GM12878 (cell line): ENCODE measurements around the gene GALK2. TPM values are rescaled to one million over a fixed set of nuclear protein-coding genes. Genes with fewer than 3 reads are reported as not detected.

Experiments used
- ATAC-seq: fragments of 200-7000 bp; cut with Tn5 transposase; 3 replicates; pipeline ENCODE4 v1.9.1; 2020; ENCODE audit warnings: mild to moderate bottlenecking, moderate library complexity
- BruUV-seq: library from RNA; stranded (reverse); fragments of 400-500 nt; replicated peaks from 2 replicates; lab custom pipeline; 2021; lab: Mats Ljungman, UMichigan
- CTCF ChIA-PET: fragments of 300-600 bp; sonication (Branson Sonifier 250); formaldehyde crosslinking; extraction: SDS; loops from one replicate; lab custom pipeline; 2021; ENCODE audit warnings: inconsistent platforms; lab: Yijun Ruan, JAX
- POLR2A ChIA-PET: fragments of 350-600 bp; formaldehyde crosslinking; extraction: SDS; loops from one replicate; lab custom pipeline; 2021; ENCODE audit warnings: inconsistent platforms; lab: Charles Lee
- RAD21 ChIA-PET: fragments of 300-600 bp; sonication (Branson Sonifier 250); formaldehyde crosslinking; loops from one replicate; lab custom pipeline; 2023; ENCODE audit warnings: antibody characterized with exemption; ENCODE audit not compliant: unreplicated experiment; lab: Charles Lee
- SMC1A ChIA-PET: fragments of 300-600 bp; sonication (Branson Sonifier 250); formaldehyde crosslinking; loops from one replicate; lab custom pipeline; 2023; ENCODE audit not compliant: unreplicated experiment, uncharacterized antibody; lab: Charles Lee
- DNase-seq: peaks from one replicate; pipeline ENCODE4 v3.0.0-alpha.2; 2011; ENCODE audit warnings: low read depth, low spot score
- FAIRE-seq: peaks from 3 replicates; lab custom pipeline; 2011; peaks lifted over from hg19 to GRCh38; lab: Jason Lieb, UNC
- H2AFZ ChIP-seq: 2 replicates; pipeline ENCODE4 v1.6.0; 2011; ENCODE audit warnings: low read depth, low read length, control low read depth; ENCODE audit not compliant: control insufficient read depth
- H3K27ac ChIP-seq: 2 replicates; pipeline ENCODE4 v1.5.1; 2011; ENCODE audit warnings: control low read depth; ENCODE audit not compliant: control insufficient read depth, insufficient read depth
- H3K27me3 ChIP-seq, 2 experiments: replicated peaks in 1 of 2; 2 replicates each; pipeline versions ENCODE4 v1.6.0 to v1.6.1; 2011; ENCODE audit warnings: low read length in 1 of 2; ENCODE audit not compliant: control insufficient read depth in 2 of 2, insufficient read depth in 2 of 2
- H3K36me3 ChIP-seq, 2 experiments: 2 replicates each; pipeline ENCODE4 v1.5.1; 2011; ENCODE audit warnings: low read length in 1 of 2; ENCODE audit not compliant: control insufficient read depth in 2 of 2, insufficient read depth in 2 of 2
- H3K4me1 ChIP-seq: 2 replicates; pipeline ENCODE4 v1.6.1; 2011; ENCODE audit warnings: mild to moderate bottlenecking, low read length, moderate library complexity, mixed read lengths; ENCODE audit not compliant: control insufficient read depth, insufficient read depth
- H3K4me2 ChIP-seq: 2 replicates; pipeline ENCODE4 v1.6.0; 2011; ENCODE audit warnings: control low read depth; ENCODE audit not compliant: control insufficient read depth, insufficient read depth
- H3K4me3 ChIP-seq: fragments of 200-600 bp; sonication (generic); 2 replicates; pipeline ENCODE4 v1.5.1; 2016
- H3K79me2 ChIP-seq: 2 replicates; pipeline ENCODE4 v1.6.0; 2011; ENCODE audit warnings: low read length; ENCODE audit not compliant: control insufficient read depth, insufficient read depth
- H3K9ac ChIP-seq: 2 replicates; pipeline ENCODE4 v1.8.0; 2011; ENCODE audit warnings: low read length, control low read depth, mixed read lengths; ENCODE audit not compliant: control insufficient read depth, insufficient read depth
- H3K9me3 ChIP-seq: replicated peaks from 3 replicates; pipeline ENCODE4 v1.5.1; 2011; ENCODE audit warnings: mild to moderate bottlenecking, low read length; ENCODE audit not compliant: control insufficient read depth, insufficient read depth
- H4K20me1 ChIP-seq: 2 replicates; pipeline ENCODE4 v1.6.0; 2011; ENCODE audit not compliant: control insufficient read depth, insufficient read depth
- BACH1 ChIP-seq: fragments of 450-650 bp; IDR thresholded peaks from 2 replicates; pipeline ENCODE4 v1.6.1; 2017; ENCODE audit warnings: mild to moderate bottlenecking, borderline replicate concordance
- BRCA1 ChIP-seq: IDR thresholded peaks from 2 replicates; pipeline ENCODE4 v1.6.1; 2011; ENCODE audit warnings: low read depth, low read length, improper control_type of control experiment
- CHD4 ChIP-seq: fragments of 200-600 bp; sonication (generic); IDR thresholded peaks from 2 replicates; pipeline ENCODE4 v1.6.1; 2016; ENCODE audit warnings: mild to moderate bottlenecking
- CTCF ChIP-seq, 3 experiments: IDR thresholded peaks in 2 of 3; conservative IDR thresholded peaks in 1 of 3; 2 replicates each; pipeline ENCODE4 v1.5.1; 2011; ENCODE audit warnings: low read depth in 3 of 3, low read length in 3 of 3, mild to moderate bottlenecking in 3 of 3, control low read depth in 2 of 3, moderate library complexity in 2 of 3, inconsistent platforms in 1 of 3, mixed read lengths in 1 of 3; ENCODE audit not compliant: control insufficient read depth in 2 of 3, insufficient read depth in 1 of 3; ENCODE audit errors: extremely low read depth in 1 of 3
- E4F1 ChIP-seq: fragments of 450-650 bp; IDR thresholded peaks from 2 replicates; pipeline ENCODE4 v1.6.1; 2018; ENCODE audit warnings: borderline replicate concordance, mild to moderate bottlenecking; ENCODE audit not compliant: partially characterized antibody
- EP300 ChIP-seq, 2 experiments: fragments of 150-350 bp in 1 of 2; IDR thresholded peaks; 2 replicates each; pipeline ENCODE4 v1.6.1; 2011 to 2012; ENCODE audit warnings: low read depth in 2 of 2, low read length in 2 of 2, borderline replicate concordance in 1 of 2, improper control_type of control experiment in 1 of 2, inconsistent platforms in 1 of 2; ENCODE audit not compliant: control insufficient read depth in 1 of 2
- FOS ChIP-seq: IDR thresholded peaks from 3 replicates; pipeline ENCODE4 v1.6.1; 2011; ENCODE audit warnings: borderline replicate concordance; ENCODE audit not compliant: insufficient read length; ENCODE audit errors: extremely low read depth
- FOXK2 ChIP-seq: fragments of 450-650 bp; IDR thresholded peaks from 2 replicates; pipeline ENCODE4 v1.6.1; 2017; ENCODE audit warnings: mild to moderate bottlenecking, moderate library complexity
- FOXM1 ChIP-seq: IDR thresholded peaks from 2 replicates; pipeline ENCODE4 v1.6.1; 2012; ENCODE audit warnings: low read depth, mild to moderate bottlenecking, inconsistent platforms, low read length, moderate library complexity
- IRF4 ChIP-seq: IDR thresholded peaks from 2 replicates; pipeline ENCODE4 v1.6.1; 2011; ENCODE audit warnings: low read depth, low read length
- MEF2B ChIP-seq: fragments of 450-650 bp; IDR thresholded peaks from 2 replicates; pipeline ENCODE4 v1.6.1; 2018; ENCODE audit warnings: mild to moderate bottlenecking, moderate library complexity; ENCODE audit not compliant: partially characterized antibody, poor library complexity, severe bottlenecking
- MTA3 ChIP-seq: IDR thresholded peaks from 2 replicates; pipeline ENCODE4 v1.6.1; 2012; ENCODE audit warnings: low read length, inconsistent platforms, borderline replicate concordance
- NBN ChIP-seq: fragments of 450-650 bp; IDR thresholded peaks from 2 replicates; pipeline ENCODE4 v1.6.1; 2016
- NFYB ChIP-seq: IDR thresholded peaks from 2 replicates; pipeline ENCODE4 v1.6.1; 2011; ENCODE audit warnings: low read depth, mild to moderate bottlenecking, low read length, improper control_type of control experiment, moderate library complexity; ENCODE audit not compliant: insufficient read depth
- SIN3A ChIP-seq: IDR thresholded peaks from 2 replicates; pipeline ENCODE4 v1.6.1; 2012; ENCODE audit warnings: low read depth, low read length, improper control_type of control experiment
- SKIL ChIP-seq: fragments of 450-650 bp; IDR thresholded peaks from 2 replicates; pipeline ENCODE4 v1.6.1; 2017; ENCODE audit warnings: mild to moderate bottlenecking, low read depth, inconsistent platforms; ENCODE audit not compliant: poor library complexity, severe bottlenecking
- TBL1XR1 ChIP-seq: IDR thresholded peaks from 2 replicates; pipeline ENCODE4 v1.6.1; 2012; ENCODE audit warnings: low read depth, low read length, improper control_type of control experiment
- ZNF207 ChIP-seq: fragments of 450-650 bp; IDR thresholded peaks from 2 replicates; pipeline ENCODE4 v1.6.1; 2014; ENCODE audit warnings: antibody characterized with exemption, mild to moderate bottlenecking, borderline replicate concordance
- ZNF24 ChIP-seq: fragments of 450-650 bp; IDR thresholded peaks from 2 replicates; pipeline ENCODE4 v1.6.1; 2017; ENCODE audit warnings: antibody characterized with exemption, mild to moderate bottlenecking
- WGBS: methylation state at CpG from one replicate; pipeline ENCODE4 v1.1.6; 2016; ENCODE audit warnings: low lambda C conversion rate; ENCODE audit not compliant: insufficient replicate concordance, insufficient coverage; ENCODE audit errors: missing lambda C conversion rate; 5-methylcytosine and 5-hydroxymethylcytosine counted together
- in situ Hi-C: fragments of 300-500 bp; cut with MboI; formaldehyde crosslinking; loops from 9 replicates; pipeline ENCODE4 v1.14.3; 2018; ENCODE audit warnings: mixed read lengths
- intact Hi-C: fragments of 100-400 bp; cut with micrococcal nuclease; formaldehyde crosslinking; loops from one replicate; pipeline ENCODE4 v1.14.2; 2022; ENCODE audit not compliant: unreplicated experiment
- polyA plus RNA-seq, 11 experiments: library from polyadenylated mRNA; depleted of rRNA in 4 of 11; unstranded in 6 of 11; stranded (reverse) in 5 of 11; fragments of >200 nt; fragmentation: Nextera tagmentation in 4 of 11; fragmentation: Illumina TruSeq in 1 of 11; extraction: Ambion mirVana in 4 of 11; extraction: Trizol in 1 of 11; gene quantifications; 1 replicate in 1 of 11; 2 replicates in 10 of 11; pipeline versions ENCODE4 v1.2.1 to v1.2.3, GENCODE V29; 2011 to 2016; ENCODE audit warnings: inconsistent platforms in 2 of 11, missing spikeins in 2 of 11, low read depth in 1 of 11
- total RNA-seq, 4 experiments: library from RNA; depleted of rRNA in 3 of 4; stranded (reverse); fragments of >200 nt in 3 of 4; fragmentation: Illumina TruSeq in 1 of 4; extraction: Trizol in 1 of 4; gene quantifications; 2 replicates each; pipeline versions ENCODE4 v1.2.1 to v1.2.3, GENCODE V29; 2013 to 2021

Gene GALK2
- total and polyA plus RNA-seq, 10 of the 15 experiments (the other 5 are each of a cell fraction or from before 2014, with no cell fraction given) = 11.9 to 26.7 (median 15.4) TPM

- ChIA-PET POLR2A (no interaction called here), RAD21 (no interaction called here), CTCF (interaction anchor here (0.9 to 1.6 kb wide), 4 partner anchors 81 to 180 kb away, joined by 3 to 4 read pairs (median 3); partner anchors contain the start of gene FGF7), SMC1A (no interaction called here)
- no peak for TF ChIP-seq E4F1
- no peak for TF ChIP-seq SIN3A
- no peak for TF ChIP-seq TBL1XR1
- no peak for TF ChIP-seq FOXM1
- no peak for TF ChIP-seq BRCA1
- TF ChIP-seq MTA3 = no peak
- TF ChIP-seq SKIL = no peak
- no peak for TF ChIP-seq EP300 (IDR thresholded peaks at IDR 0.05; ENCODE audit: borderline replicate concordance in 1 of 2, control insufficient read depth in 1 of 2, low read depth in 2 of 2, low read length in 2 of 2)
- TF ChIP-seq BACH1 = no peak
- no peak for TF ChIP-seq MEF2B
- no peak for TF ChIP-seq NBN
- TF ChIP-seq FOS = no peak
- no peak for TF ChIP-seq CTCF (IDR thresholded peaks at IDR 0.05 in 2 of 3, conservative IDR thresholded peaks at IDR 0.05 in 1 of 3; ENCODE audit: control insufficient read depth in 2 of 3, extremely low read depth in 1 of 3, insufficient read depth in 1 of 3, low read depth in 3 of 3, low read length in 3 of 3)
- TF ChIP-seq CHD4 = no peak
- no peak for TF ChIP-seq FOXK2
- TF ChIP-seq NFYB = no peak
- TF ChIP-seq IRF4 = no peak
- no peak for TF ChIP-seq ZNF207
- no peak for TF ChIP-seq ZNF24
- Histone ChIP-seq H3K4me3 (no peak overlapping the region), H2AFZ (no peak overlapping the region), H3K9ac (no peak overlapping the region), H3K27me3 (no peaks in the 10 kb centered on the region), H3K27ac (no peak overlapping the region), H3K36me3 (no peaks in the 10 kb centered on the region; a peak in 2 of 4 replicates), H3K4me1 (no peaks in the 10 kb centered on the region), H3K9me3 (no peaks in the 10 kb centered on the region), H4K20me1 (no peaks in the 10 kb centered on the region), H3K79me2 (no peaks in the 10 kb centered on the region), H3K4me2 (no peak overlapping the region)
- intact Hi-C loops (no loop called here), in situ Hi-C loops (loop anchor here (10.0 kb wide), 1 partner anchor 812 kb away; no protein-coding TSS in a partner anchor)
- no TSS peak for BruUV-seq
- FAIRE-seq = no peak
- DNase-seq = no peak
- ATAC-seq = no peak
- 97% methylated on average over 2 of the region's 2 CpGs for WGBS
These were observed 72.8 kb downstream of the GALK2 start for GRCh38 chr15:49242820-49243219.
